Stimulated activated CD4-positive, alpha-beta T cell treated with anti-CD3 and anti-CD28 coated beads, Interleukin-1b, Interleukin-23, amount 100 ng/mL, for 24 hours (primary cell): Measurements from ENCODE around the gene RBM5.

Source experiments
- DNase-seq, 4 experiments: peaks; one replicate each; pipeline ENCODE4 v3.0.0-alpha.2; 2020; ENCODE audit warnings: low read depth in 4 of 4, low spot score in 1 of 4

Gene RBM5

DNA sequence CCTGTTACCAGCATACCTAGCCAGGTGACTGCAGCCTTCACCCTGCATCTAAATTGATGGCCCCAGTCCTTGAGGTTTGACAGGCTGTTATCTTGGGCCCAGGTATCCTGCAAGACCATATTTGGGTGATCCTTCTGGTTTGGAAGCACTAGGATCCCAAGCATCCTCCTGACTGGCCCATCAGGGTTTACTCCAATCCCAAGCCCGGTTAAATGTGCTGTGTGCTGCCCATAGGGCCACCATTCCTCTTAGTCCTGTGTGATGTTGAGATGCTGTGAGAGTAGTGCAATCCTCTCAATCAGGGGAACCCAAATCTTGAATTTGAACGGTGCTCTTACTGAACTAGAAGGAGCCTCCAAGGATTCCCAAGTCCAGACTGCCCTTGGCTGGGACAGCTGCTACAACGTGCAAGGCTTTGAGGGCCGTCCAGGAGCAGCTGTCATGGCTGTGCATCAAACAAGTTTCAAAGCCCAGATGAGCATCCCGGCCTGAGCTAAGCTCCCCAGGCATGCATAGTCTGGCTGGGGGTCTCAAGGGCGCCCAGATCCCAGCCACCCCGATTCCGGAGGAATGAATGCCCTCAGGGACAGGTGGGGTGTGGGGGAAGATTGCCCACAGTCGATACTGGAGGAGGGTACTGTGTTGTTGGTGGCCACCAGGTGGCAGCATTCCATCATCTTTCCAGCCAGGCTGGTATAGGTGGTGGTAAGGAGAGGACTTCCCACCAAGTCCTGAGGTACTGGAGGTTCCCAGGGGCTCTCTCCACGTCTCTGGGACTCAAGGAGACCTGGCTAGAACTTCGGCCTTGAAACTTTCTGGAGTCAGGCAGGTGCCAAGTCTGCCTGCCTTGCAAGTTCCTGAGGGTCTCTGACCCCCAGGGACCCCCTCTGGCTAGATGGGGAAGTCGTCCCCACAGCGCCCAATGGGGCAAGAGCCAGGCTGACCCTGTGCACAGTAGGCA lies 32.6 kb downstream of the RBM5 start:
- DNase-seq = peak; percentile 45 to 57 (median 54)

- DNase-seq = no peak
Measured at GRCh38 chr3:50122071-50122470, 33.4 kb downstream of the RBM5 start.

GRCh38 chr3:50122661-50123391 lies 34.1 kb downstream of the RBM5 start:
- DNase-seq = no peak

GRCh38 chr3:50123394-50124051 lies 34.8 kb downstream of the RBM5 start:
- no peak for DNase-seq

DNA sequence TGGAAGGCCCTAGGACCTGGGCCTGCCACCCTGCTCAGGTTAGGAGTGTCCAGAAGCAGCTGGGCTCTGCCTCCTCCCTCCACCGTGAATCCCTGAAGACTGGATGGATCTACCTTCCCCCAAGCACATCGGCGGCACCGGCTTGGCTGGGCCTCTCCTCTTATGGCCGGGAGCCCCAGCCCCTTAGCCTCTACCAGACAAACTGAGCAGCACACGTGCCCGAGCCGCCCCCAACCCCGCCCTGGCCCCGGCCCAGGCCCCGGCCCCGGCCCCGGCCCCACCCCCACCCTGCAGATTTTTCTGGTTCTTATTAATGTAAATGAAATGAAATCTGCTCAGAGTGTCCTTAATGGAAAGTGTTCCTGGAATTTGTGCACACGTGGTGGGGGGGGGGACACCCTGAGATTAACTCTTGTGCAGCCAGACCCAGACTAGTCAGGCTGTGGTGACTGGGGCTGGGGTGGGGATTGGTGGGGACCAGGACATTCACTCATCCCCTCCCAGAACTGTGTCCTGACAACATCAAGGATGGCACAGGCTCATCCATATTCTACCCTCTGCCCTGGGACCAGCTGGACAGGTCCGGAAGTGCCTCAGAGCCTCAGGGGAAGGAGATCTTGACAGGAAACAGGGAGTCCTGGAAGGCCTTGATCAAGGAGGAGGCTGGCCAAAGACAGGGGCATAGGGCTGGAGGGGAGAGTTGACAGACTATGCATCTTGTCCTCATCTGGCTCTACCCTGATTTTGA lies 35.5 kb downstream of the RBM5 start:
- DNase-seq = no peak

GRCh38 chr3:50124800-50125178 lies 36.1 kb downstream of the RBM5 start:
- no peak for DNase-seq

- no peak for DNase-seq
Measured at GRCh38 chr3:50125541-50126286, 37.0 kb downstream of the RBM5 start.

GRCh38 chr3:50126287-50127211 lies 37.8 kb downstream of the RBM5 start:
- no peak for DNase-seq

GRCh38 chr3:50127251-50127691 lies 38.6 kb downstream of the RBM5 start:
- DNase-seq = no peak

- DNase-seq = no peak
Measured at GRCh38 chr3:50128001-50128400, 39.3 kb downstream of the RBM5 start.

DNA sequence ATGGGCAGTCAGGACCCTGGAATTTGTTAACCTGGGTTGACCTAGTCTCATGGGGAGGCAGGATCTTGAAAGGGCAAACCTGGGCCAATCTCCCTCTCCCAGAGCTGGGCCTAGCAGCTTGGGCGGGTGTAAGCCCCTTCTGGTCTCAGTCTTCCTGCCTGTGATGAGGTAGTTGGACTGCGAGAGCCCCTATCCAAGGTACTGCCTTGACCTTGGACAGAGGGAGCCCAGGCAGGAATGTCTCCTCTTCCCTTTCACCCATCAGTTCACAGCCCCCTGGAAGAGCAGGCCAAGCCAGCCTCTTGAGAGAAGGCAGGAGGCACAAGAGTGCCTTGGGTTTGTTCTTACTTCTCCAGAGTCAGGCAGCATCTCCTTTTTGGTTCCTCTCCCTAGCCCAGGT lies 41.7 kb downstream of the RBM5 start:
- no peak for DNase-seq

- DNase-seq = no peak
Measured at GRCh38 chr3:50132421-50133282, 43.9 kb downstream of the RBM5 start.

- no peak for DNase-seq
Measured at GRCh38 chr3:50133283-50133615, 44.5 kb downstream of the RBM5 start.

GRCh38 chr3:50134367-50134766 lies 45.6 kb downstream of the RBM5 start:
- DNase-seq = no peak

DNA sequence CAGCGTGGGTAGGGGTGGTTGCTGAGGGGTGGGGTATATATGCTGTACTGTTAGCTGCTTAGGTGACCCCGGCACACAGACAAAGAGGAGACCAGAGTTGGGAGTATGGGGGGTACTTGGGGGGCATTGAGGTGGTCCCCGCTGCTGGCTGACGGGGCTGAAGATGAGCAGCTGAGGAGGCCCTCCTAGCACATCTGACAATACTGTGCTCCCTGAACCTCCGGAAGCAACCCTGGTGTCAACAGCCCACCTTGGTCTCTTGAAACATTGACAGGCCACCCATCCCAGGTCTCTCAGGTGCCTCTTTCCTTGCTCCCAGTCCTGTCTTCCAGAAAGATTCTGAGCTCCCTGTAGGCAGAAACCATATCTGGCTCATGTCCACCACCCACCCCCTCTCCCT lies 47.2 kb downstream of the RBM5 start:
- DNase-seq = no peak

GRCh38 chr3:50136714-50137405 lies 48.1 kb downstream of the RBM5 start:
- no peak for DNase-seq

DNA sequence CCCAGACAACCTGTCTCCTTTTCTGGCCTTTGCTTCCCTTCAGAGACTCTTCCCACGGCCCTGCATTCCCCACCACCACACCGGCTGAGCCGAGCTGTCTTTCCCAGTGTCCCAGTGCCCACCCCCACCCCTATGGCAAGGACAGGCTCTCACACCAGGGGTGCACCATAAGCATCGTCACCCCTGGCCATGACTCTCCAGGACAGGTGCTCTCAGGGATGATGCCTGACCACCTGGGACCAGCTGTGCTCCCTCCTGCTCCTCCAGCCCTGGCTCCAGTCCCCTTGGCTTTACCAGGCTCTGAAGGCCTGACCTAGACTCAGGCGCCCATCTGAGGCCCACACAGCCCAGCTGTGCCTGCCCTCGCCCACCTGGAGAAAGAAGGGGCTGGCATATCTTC lies 48.8 kb downstream of the RBM5 start:
- no peak for DNase-seq
